HG03460 (cell line): Measurements from ENCODE around the gene BCL2L2.

Experiments
- ATAC-seq: cut with Tn5 transposase; IDR thresholded peaks from one replicate; pipeline ENCODE4 v1.9.1; 2021; ENCODE audit not compliant: unreplicated experiment

The BCL2L2 gene

DNA sequence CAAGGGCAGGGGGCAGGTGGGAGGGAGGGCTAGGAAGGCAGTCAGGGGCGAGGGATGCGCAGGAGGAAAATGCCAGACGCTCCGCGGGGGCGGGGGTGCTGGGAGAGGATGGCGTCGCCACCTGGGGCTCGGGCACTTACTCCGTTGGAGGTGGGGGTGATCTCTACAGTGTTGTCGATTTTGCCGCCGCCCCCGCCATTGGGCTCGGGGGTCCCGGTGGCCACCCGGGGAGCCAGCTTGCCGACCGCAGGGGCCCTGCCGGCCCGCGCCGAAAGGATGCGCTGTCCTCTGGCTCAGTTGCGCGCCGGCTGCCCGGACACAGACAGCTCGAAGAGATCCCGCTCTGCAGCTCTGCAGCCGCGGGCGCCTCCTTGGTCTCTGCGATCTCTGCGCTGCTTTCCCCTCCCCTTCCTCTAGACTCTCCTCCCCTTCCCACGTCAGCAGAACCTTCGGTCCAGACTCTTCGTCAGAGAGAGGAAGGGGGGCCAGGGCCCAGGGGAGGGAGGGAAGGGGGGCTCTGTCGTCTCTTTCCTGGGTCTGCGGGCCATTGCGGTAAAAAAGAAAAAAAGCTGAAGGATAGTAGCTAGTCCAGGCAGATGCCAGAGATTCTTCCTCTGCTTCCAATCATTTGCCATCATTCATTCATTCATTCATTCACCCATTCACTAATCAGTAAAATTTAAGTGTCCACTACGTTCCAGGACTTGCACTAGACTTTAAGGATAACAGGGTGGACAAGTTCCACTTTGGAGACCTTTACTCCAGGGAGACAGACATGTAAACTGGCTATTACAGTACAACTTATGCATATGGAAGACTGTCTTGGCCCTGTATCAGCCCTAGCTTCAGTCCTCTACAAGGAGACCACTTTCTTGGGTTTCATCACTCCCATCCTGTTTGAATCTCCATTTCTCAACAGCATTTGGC, 46.1 kb downstream of the BCL2L2 start, which contains the start of gene SLC22A17:
SLC22A17 (minus strand) TSS at position 382 of the 927 bp plus-strand sequence.
- ATAC-seq = no peak

- ATAC-seq = no peak
These were observed 46.8 kb downstream of the BCL2L2 start for GRCh38 chr14:23353433-23353780.

DNA sequence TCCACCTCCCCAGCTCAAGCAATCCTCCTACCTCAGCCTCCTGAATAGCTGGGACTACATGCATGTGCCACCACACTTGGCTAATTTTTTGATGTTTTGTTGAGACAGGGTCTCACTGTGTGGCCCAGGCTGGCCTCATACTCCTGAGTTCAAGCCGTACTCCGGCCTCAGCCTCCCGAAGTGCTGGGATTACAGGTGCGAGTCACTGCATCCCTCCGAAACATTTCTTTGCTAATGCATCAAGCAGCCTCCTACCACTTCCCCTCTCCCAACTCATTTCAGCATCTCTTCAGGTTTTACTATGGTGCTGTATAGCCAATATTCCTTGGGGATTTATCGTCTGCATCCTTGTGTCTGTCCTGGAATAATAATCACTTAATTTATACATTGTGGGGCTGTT, 48.4 kb downstream of the BCL2L2 start:
- ATAC-seq = no peak

GRCh38 chr14:23355871-23356435, 49.3 kb downstream of the BCL2L2 start:
- no peak for ATAC-seq

- no peak for ATAC-seq
These were observed 50.0 kb downstream of the BCL2L2 start for GRCh38 chr14:23356662-23357061.

DNA sequence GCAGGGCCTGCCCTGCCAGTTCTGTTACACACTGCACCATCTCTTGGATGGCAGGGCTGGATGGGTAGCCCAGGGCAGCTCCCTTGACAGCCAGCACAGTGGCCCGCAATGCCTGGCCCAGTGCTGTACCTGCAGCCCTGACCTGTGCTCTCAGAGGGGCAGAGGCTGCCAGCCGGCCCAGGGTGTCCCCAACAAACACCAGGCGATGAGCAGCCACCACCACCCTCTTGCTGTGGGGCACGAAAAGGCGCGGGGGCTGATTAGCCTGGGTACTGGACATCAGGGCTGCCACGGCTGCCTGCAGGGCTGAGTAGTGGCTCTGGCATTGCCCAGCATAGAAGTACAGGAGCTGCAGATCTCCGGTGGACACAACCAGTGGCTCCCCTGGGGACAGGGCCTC, 50.6 kb downstream of the BCL2L2 start:
- no peak for ATAC-seq

DNA sequence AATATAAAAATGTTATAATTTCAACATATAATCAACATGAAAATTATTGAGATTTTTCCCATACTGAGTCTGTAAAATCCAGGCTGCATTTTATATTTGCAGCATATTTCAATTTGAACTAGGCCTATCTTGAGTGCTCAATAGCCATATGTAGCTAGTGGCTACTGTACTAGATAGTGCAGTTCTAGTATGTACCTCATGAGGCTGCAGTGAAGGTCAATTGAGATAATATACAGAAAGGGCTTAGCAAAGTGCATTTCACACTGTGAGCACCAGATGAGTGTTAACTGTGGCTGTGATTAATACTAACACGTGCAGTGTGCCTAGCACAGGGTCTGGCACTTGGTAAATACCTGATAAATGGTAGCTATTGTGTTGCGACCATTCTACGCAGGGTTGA, 51.4 kb downstream of the BCL2L2 start:
- no peak for ATAC-seq

DNA sequence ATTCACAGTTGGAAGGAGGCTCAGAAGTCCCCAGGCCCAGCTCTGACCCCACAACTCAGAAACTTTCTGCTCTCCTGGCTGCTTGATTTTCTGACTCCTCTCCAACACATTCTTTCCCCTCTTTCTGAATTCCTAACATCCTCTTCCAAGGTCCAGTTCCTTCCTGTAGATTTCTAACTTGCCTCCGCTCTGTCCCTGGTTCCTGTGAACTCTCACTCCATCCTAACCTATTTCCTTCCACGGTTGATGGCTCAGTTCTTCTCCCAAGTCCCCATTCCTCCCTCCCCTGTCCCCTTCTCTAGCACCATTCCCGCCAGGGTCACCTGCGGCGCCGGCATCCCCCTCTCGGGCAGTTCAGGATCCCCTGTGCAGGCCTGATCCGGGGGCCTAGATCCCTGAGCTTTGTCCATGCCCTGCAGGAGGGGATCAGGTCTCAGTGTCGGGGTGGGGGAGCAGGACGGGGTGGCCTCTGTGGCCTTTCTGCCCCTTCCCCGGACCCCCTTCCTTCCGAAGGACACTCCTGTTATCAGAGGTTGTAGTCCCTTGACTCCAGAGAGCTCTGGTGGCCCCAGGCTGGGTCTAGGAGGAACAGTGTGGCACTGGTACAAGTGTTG, 52.0 kb downstream of the BCL2L2 start:
- no peak for ATAC-seq

- ATAC-seq = no peak
These were observed 52.6 kb downstream of the BCL2L2 start for GRCh38 chr14:23359167-23359626.

GRCh38 chr14:23359722-23360447, 53.3 kb downstream of the BCL2L2 start:
- no peak for ATAC-seq

DNA sequence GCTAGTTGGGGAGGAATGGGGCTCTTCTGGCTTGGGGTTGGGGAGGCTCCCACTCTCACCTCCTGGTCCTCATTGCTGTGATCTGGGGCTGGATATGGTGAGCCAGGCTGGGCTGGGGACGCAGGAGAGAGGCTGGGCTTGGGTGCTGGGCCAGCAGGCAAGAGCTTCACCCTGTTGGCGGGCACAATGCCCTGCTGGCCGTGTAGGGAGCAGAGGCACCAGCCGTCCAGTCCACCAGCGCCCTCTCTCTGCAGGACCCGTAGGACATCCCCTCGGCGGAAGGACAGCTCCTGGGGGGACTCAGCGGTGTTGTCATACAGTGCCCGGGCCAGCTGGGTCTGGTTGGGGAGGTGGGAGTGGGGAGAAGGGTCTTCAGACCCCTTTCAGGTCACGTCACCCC, 53.9 kb downstream of the BCL2L2 start:
- no peak for ATAC-seq

- no peak for ATAC-seq
These were observed 54.7 kb downstream of the BCL2L2 start for GRCh38 chr14:23361320-23361719.
